Measurements from ENCODE around the gene ARHGAP26. TPM values are rescaled to one million over a fixed set of nuclear protein-coding genes. Genes with fewer than 3 reads are reported as not detected.

Gene ARHGAP26
- polyA plus RNA-seq, 3 donors, result 26.5 to 56.8 (median 28.7) TPM

DNA sequence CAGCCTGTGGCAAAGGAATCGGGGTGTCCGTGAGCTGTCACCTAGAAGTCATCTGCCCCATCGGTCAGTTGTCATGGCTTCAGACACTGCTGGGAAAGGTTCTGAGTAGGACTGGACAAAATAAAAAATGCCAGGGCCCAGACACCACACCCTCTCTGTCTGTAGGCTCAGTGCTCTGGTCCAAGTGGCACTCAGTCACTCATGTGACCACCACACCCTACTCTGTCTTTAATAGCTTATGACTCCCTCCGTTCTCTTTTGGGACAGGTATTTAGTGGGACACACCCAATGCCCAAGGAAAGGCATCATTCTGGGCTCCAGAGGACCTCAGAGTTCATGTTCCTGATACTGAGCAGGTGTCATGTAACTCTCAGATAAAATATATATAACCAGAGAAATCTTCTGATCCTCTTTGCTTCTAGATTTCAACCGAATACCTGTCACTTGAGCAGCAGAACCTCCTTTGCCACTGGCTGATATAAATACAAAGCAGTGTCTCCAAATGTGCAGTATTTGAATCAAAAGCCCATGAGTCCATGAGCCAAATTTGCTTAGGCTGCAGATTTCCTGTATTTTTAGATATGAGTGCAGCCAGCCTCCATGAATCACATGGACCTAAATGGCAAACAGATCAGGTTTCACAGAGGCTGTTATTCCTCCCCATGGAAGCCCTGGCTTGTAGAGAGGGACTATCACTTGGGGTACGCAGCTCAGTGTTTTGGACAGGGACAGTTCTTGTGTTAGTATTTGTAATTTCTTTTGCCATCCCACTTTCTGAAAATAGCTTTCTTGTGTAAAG is 272.0 kb downstream of the ARHGAP26 start:
- peaks cover 5% of the 10 kb centered on the region for H3K4me1 Mint-ChIP-seq
- Histone ChIP-seq H3K4me2 (replicated peaks; ENCODE audit: extremely low read depth, low read length, poor library complexity, severe bottlenecking) (no peak overlapping the region), H2AFZ (ENCODE audit: insufficient read depth, low read depth, low read length, poor library complexity, severe bottlenecking) (no peak overlapping the region)

DNA sequence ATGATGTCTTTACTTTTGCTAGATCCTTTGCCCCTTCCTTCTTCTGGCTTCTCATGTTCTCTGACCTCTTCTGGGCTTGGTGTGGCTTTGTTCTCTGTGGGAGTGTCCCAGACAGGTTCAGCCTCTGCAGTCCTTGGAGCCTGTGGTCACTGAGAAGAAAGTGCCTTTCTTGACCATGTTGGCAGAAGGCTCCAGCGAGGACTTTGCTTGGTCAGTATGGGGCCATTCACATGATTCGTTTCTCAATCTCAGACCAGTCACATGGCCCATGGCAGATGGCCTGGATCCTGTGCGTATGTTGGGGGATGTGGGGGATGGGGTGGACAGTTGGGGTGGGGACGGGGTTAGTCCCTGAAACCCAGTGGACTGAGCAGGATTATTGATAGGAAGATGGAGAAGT is 274.1 kb downstream of the ARHGAP26 start:
- peaks cover 73 to 87% of the 10 kb centered on the region in 2 donors for H3K36me3 Mint-ChIP-seq
- H2AFZ ChIP-seq (ENCODE audit: insufficient read depth, low read depth, low read length, poor library complexity, severe bottlenecking), result no peak overlapping the region
- H3K9ac ChIP-seq (ENCODE audit: insufficient read depth, low read length, poor library complexity, severe bottlenecking), result no peak overlapping the region

More for the DNA sequence above, 272.0 kb downstream of the ARHGAP26 start:
- H3K9me3 ChIP-seq (replicated peaks in 1 of 2; ENCODE audit: control insufficient read depth in 1 of 2, insufficient read depth in 1 of 2, low read length in 2 of 2), result no peaks in the 10 kb centered on the region
- WGBS (ENCODE audit: insufficient coverage), result no CpG with 5 or more reads among the region's 6 CpGs
- intact Hi-C loops (cut with micrococcal nuclease), result no loop called here
- H3K27me3 Mint-ChIP-seq (ENCODE audit: low read depth in 3 of 3), result no peaks in the 10 kb centered on the region
- no peaks in the 10 kb centered on the region for H3K27me3 ChIP-seq (ENCODE audit: control insufficient read depth in 2 of 2, insufficient read depth in 2 of 2, low read length in 2 of 2)
- H4K20me1 ChIP-seq (ENCODE audit: insufficient read depth, low read length), result peaks cover 29% of the 10 kb centered on the region
- H3K4me3 ChIP-seq (replicated peaks in 1 of 3; ENCODE audit: low read depth in 2 of 3, low read length in 3 of 3), result no peak overlapping the region
- peaks cover 78 to 96% of the 10 kb centered on the region in 2 donors for H3K36me3 Mint-ChIP-seq
- TF ChIP-seq, protein P1, sequence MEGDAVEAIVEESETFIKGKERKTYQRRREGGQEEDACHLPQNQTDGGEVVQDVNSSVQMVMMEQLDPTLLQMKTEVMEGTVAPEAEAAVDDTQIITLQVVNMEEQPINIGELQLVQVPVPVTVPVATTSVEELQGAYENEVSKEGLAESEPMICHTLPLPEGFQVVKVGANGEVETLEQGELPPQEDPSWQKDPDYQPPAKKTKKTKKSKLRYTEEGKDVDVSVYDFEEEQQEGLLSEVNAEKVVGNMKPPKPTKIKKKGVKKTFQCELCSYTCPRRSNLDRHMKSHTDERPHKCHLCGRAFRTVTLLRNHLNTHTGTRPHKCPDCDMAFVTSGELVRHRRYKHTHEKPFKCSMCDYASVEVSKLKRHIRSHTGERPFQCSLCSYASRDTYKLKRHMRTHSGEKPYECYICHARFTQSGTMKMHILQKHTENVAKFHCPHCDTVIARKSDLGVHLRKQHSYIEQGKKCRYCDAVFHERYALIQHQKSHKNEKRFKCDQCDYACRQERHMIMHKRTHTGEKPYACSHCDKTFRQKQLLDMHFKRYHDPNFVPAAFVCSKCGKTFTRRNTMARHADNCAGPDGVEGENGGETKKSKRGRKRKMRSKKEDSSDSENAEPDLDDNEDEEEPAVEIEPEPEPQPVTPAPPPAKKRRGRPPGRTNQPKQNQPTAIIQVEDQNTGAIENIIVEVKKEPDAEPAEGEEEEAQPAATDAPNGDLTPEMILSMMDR (IDR thresholded peaks at IDR 0.05), result no peak
- H3K9me3 Mint-ChIP-seq, result no peaks in the 10 kb centered on the region
- H3K4me3 Mint-ChIP-seq, result no peak overlapping the region
- peak overlapping the region in 1 of 2 donors; percentile 39 for H3K27ac ChIP-seq (ENCODE audit: low read depth in 1 of 2, low read length in 2 of 2)
- peak overlapping the region in 1 of 7 donors; percentile 64 for H3K27ac Mint-ChIP-seq
- H3K79me2 ChIP-seq (ENCODE audit: insufficient read depth, low read length), result no peaks in the 10 kb centered on the region
- peaks cover 76 to 98% of the 10 kb centered on the region in 2 donors for H3K36me3 ChIP-seq (replicated peaks in 1 of 2; ENCODE audit: control insufficient read depth in 1 of 2, insufficient read depth in 2 of 2, low read length in 2 of 2)
- no peaks in the 10 kb centered on the region for H3K4me1 ChIP-seq (ENCODE audit: control insufficient read depth in 1 of 2, insufficient read depth in 2 of 2, low read length in 2 of 2)
- no peak overlapping the region for H3K9ac ChIP-seq (ENCODE audit: insufficient read depth, low read length, poor library complexity, severe bottlenecking)
- no peak for DNase-seq

More for the DNA sequence above, 274.1 kb downstream of the ARHGAP26 start:
- Histone ChIP-seq H3K4me3 (replicated peaks in 1 of 3; ENCODE audit: low read depth in 2 of 3, low read length in 3 of 3) (no peak overlapping the region), H3K36me3 (replicated peaks in 1 of 2; ENCODE audit: control insufficient read depth in 1 of 2, insufficient read depth in 2 of 2, low read length in 2 of 2) (peaks cover 73 to 91% of the 10 kb centered on the region in 2 donors), H3K79me2 (ENCODE audit: insufficient read depth, low read length) (no peaks in the 10 kb centered on the region), H3K27ac (ENCODE audit: low read depth in 1 of 2, low read length in 2 of 2) (no peak overlapping the region), H4K20me1 (ENCODE audit: insufficient read depth, low read length) (peaks cover 31% of the 10 kb centered on the region), H3K9me3 (replicated peaks in 1 of 2; ENCODE audit: control insufficient read depth in 1 of 2, insufficient read depth in 1 of 2, low read length in 2 of 2) (no peaks in the 10 kb centered on the region), H3K4me2 (replicated peaks; ENCODE audit: extremely low read depth, low read length, poor library complexity, severe bottlenecking) (no peak overlapping the region), H3K4me1 (ENCODE audit: control insufficient read depth in 1 of 2, insufficient read depth in 2 of 2, low read length in 2 of 2) (no peaks in the 10 kb centered on the region), H3K27me3 (ENCODE audit: control insufficient read depth in 2 of 2, insufficient read depth in 2 of 2, low read length in 2 of 2) (no peaks in the 10 kb centered on the region)
- Mint-ChIP-seq H3K27ac (peak overlapping the region in 4 of 7 donors; percentile 40 to 66 (median 51)), H3K9me3 (no peaks in the 10 kb centered on the region), H3K27me3 (ENCODE audit: low read depth in 3 of 3) (no peaks in the 10 kb centered on the region), H3K4me3 (no peak overlapping the region), H3K4me1 (peaks cover 5% of the 10 kb centered on the region)
- intact Hi-C loops (cut with micrococcal nuclease), result no loop called here
- TF ChIP-seq, protein P1 (IDR thresholded peaks at IDR 0.05), result no peak
- DNase-seq, result no peak
- WGBS (ENCODE audit: insufficient coverage), result 83% methylated on average over 3 of the region's 4 CpGs
